AG10803 (cell line): ENCODE results near the gene JPH3.

Experiments used
- DNase-seq: peaks from one replicate; pipeline ENCODE4 v3.0.0; 2010; ENCODE audit warnings: low read depth
- H3K4me3 ChIP-seq: 2 replicates; pipeline ENCODE4 v1.5.1; 2011; ENCODE audit warnings: mild to moderate bottlenecking, low read length, control low read depth
- CTCF ChIP-seq: conservative IDR thresholded peaks from 2 replicates; pipeline ENCODE4 v1.5.1; 2011; ENCODE audit warnings: mild to moderate bottlenecking, low read length, control low read depth, inconsistent platforms

The JPH3 gene

DNA sequence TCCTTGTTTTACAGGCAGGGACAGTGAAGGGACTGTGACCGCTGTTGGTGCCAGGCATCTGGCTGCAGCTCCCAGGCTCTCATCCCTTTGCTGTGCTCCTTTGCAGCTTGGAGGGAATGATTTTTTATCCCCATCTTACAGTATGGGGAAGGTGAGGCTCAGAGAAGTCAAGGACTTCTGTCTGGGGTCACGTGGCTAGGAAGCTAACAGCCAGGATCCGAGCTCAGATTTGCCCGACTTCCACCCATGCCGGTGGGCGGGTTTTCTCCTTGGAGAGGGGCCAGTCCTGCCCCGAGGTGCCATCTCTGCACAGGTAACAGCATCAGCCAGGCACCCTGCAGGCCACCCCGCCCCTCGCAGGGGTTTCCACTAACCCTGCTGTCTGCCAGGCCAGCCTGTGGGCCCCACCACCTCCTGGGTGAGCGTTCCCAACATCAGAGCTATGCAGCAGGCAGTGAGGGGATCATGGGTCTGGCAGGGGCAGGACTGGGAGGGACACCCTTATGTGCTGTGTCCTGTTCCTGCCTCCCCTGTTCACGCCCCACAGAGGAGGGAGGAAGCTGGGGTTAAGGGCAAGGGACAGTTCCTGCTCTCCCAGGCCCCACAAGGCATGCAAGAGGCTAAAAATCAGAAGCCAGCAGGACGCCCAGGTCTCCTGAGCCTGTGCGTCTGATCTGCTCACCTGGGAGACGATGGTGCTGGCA is 25.4 kb downstream of the JPH3 start:
- no peak overlapping the region for H3K4me3 ChIP-seq
- no peak for DNase-seq
- TF ChIP-seq CTCF: no peak

GRCh38 chr16:87628246-87628923 is 26.1 kb downstream of the JPH3 start:
- DNase-seq: no peak
- H3K4me3 ChIP-seq: no peak overlapping the region
- no peak for TF ChIP-seq CTCF

DNA sequence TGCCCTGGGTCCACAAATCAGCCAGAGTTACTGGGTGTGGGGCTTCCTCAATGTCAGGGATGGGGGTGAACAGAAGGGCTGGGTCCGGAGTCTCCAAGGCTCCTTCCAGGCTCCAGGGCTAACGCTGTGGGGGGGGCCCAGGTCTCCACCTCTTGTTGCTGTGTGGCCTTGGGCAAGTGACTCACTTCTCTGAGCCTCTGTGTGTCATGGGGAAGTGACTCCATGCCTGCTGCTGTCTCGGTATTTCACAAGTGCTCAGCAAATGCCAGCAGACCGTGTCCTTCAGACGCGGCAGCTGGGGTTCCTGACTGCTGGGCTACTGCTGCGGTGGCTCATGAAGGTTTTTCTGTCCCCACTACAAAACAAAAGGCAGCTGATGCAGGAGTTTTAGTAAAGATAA is 26.6 kb downstream of the JPH3 start:
- DNase-seq: peak; percentile 68
- TF ChIP-seq CTCF: no peak
- no peak overlapping the region for H3K4me3 ChIP-seq

DNA sequence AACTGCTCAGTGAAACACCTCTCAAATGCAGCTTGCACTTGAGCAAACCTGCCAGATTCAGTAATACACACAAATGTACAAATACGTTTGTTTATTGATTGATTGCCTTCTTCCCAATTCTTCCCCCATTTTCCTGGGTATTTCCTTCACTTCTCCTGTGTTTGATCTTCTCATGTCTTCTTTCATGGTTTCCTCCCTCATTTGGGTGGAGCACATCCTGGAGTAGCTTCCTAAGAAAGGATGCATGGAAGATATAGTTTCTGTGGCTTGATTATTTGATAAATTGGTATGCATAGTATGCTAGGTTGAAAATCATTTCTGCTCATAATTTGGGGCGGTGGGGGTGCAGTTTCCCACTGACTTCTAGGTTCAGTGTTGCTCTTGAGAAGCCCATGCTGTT is 28.8 kb downstream of the JPH3 start:
- DNase-seq: no peak
- no peak for TF ChIP-seq CTCF
- H3K4me3 ChIP-seq: no peak overlapping the region

DNA sequence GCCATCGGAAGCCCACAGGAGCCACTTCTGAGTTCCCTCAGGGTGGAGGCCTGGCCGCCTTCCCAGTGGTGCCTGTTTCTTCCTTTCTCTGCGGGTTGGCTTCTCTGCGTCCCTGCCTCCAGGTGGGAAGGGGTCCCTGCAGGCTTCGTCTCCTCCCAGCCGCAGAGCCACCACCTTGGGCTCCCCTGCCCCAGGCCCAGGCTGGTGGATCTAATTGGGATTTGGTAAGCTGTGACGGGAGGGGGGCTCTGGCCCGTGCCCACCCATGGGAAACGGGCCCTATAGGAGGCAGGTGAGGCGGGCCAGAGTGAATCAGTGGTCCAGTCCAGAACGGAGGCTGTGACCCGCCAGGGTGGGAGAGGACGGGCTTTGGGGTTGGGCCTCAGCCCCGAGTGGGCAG is 32.1 kb downstream of the JPH3 start:
- no peak for DNase-seq
- no peak for TF ChIP-seq CTCF
- H3K4me3 ChIP-seq: no peak overlapping the region

- TF ChIP-seq CTCF: peak; percentile 69
- peak overlapping the region; percentile 7; the same call in 1 of the 2 replicates for H3K4me3 ChIP-seq
- DNase-seq: peak; percentile 33
These were observed 33.3 kb downstream of the JPH3 start for GRCh38 chr16:87635541-87636049.

DNA sequence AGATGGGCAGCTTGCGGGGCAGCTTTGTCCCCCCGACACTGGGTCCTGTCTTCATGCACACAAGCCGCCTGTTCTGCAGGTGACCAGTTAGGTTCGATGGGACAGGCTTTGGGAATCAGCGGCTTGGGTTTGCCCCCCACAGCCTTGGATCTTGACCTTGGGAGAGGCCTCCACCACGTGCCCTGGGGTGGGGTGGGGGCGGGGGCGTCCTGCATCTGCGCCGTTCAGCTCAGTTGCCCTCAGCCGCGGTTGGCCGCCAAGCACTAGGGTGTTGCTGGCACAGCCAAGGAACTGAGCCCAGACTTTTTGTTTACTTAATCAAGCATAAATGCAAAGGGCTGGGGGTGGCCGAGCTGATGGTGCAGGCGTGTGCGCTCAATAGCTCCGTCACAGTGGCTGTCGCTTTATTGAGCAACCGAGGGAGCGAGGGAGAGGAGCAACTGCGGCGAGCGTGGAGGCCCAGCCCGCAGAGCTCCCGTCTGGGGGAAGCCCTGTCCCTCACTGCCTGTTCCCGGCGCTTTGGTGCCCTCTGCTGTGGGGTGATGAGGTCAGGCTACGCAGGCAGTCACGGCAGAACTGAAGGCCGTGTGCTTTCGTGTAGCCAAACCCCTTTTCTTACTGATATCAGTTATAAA is 33.9 kb downstream of the JPH3 start:
- DNase-seq: peak; percentile 83
- peak overlapping the region; percentile 15; the same call in 1 of the 2 replicates for H3K4me3 ChIP-seq

More for the DNA sequence above, 33.9 kb downstream of the JPH3 start:
- TF ChIP-seq CTCF: peak; percentile 87
